HG02885 (cell line): ENCODE results near the gene NUAK2.
A peak's percentile ranks its signal among the peaks of the same experiment; 100 is the strongest.
"Not testable (repeated sequence)": the region's sequence is repeated elsewhere in the genome, so short reads cannot be mapped to it uniquely, and the experiment has no call there.

Experiments used
- ATAC-seq: cut with Tn5 transposase; IDR thresholded peaks from one replicate; pipeline ENCODE4 v1.9.1; 2021; ENCODE audit warnings: mild to moderate bottlenecking; ENCODE audit not compliant: unreplicated experiment, poor library complexity

NUAK2 gene

DNA sequence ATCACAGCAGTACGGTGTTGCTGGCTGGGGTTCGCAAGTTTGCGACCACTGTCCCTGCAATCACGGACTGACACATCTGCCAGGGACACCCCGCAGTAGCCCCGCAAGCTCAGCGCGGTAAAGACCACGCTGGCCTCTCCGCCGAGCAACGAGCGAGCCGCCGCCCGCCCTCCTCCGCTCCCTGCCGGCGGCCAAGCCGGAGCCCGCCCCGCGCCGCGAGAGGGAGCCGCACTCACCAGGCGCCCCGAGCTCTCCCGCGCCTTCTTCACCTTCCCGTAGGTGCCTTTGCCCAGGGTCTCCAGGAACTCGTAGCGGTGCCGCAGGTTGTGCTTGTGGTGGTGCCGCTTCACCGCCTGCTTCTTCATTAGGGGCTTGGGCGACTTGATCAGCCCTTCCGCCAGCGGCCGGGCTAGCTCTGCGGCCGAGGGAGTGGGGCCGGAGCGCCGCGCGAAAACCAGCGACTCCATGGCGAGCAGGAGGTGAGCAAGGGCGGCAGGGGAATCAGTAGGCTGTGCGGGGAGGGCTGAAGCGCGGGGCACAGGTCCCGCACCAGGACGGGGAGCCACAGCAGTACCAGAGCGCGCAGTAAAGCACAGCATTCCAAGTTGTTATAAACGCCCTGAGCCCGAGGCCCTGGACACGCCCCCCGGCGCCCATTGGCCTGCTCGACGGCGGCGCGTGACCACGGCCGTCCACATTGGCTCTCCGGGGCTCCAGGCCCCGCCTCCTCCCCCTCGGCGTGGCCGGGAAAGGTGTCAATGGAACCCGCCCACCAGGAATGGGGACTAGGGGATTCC lies at the start of gene NUAK2:
TSS of gene NUAK2 (minus strand) at position 584 of the 797 bp plus-strand sequence. CDS start at position 467, 117 bp downstream.
- peak; percentile 66 for ATAC-seq

DNA sequence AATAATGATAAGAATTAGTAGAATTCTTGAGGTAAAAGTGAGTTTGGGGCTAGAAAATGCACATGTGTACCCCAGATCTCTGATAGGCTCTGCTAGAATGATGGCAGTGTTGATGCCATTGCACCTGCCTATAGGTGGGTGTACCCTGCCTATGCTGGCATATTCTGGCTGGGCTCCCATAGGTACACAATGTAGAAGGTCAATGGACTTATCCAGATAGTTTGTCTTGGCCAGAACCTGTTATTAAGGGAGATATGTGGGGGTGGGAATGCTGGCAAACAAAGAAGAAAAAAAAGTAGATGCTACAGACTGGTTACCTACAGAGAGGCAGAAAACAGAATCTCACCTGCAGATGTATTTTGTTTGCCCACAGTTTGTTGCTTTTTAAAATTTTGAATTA lies 49.2 kb upstream of the NUAK2 start:
- no peak for ATAC-seq

DNA sequence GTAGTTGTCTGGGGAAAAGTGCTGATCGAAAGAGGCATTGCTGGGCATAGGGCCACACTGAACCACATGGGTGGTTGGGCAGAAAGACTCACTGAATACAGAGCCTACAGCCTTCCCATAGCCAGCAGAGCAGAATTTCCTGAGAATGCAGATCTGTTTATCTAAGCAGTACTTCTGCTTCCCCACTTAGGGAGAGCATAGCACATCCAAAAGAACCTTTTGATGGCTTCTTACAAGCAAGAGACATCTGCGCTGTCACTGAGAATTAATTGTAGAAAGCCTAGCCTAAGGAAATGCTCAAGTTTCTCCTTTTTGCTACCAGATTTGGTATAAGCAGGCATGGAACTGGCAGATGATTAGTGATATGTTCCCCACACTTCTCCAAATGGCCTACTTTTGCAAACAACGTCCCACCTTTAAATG lies 48.2 kb upstream of the NUAK2 start:
- ATAC-seq, result no peak

DNA sequence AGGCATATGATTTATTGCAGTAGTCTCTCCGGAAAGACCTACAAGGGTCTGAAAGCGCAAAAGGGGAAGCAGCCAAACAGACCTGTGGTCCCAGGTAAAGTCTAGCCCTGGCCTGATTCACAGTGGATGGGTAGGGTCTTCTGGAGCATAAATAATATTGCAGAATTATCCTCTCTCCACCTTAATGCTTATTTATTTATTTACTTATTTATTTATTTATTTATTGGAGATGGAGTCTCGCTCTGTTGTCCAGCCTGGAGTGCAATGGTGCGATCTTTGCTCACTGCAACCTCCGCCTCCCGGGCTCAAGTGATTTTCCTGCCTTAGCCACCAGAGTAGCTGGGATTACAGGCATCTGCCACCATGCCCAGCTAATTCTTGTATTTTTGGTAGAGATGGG lies 46.9 kb upstream of the NUAK2 start:
- ATAC-seq, result no peak

DNA sequence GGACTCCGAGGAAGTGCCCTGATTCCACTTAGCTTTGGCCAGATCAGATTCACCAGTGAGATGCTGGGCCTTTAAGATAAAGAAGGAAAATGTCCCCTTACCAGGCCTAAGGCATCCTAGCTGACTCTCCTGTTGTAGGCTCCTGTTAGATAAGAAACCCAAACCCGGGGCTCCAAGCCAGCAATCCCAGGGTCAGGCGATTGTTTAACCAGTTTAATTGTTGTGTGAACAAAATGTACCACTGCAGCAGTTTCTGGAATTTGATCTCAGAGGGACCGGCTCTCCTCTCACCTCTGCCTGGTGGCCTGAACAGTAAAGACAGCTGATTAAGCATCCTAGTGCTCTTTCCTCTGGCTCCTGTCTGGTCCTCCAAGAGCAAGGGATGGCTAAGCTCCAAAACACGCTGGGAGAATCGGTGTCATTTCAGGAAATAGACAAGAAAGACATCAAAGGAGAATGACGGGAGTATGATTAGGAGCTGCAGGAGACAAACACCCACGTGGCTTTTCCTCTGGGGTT lies 44.5 kb upstream of the NUAK2 start:
- no peak for ATAC-seq

DNA sequence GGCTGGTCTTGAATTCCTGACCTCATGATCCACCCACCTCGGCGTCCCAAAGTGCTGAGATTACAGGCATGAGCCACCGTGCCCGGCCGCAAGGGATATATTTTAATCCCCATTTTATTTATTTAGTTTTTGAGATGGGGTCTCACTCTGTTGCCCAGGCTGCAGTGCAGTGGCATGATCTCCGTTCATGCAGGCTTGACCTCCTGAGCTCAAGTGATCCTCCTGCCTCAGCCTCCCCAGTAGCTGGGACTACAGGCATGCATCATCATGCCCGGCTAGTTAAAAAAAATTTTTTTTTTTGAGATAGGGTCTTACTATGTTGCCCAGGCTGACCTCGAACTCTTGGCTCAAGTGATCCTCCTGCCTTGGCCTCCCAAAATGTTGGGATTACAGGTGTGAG lies 43.5 kb upstream of the NUAK2 start:
- ATAC-seq, result not testable (repeated sequence)

DNA sequence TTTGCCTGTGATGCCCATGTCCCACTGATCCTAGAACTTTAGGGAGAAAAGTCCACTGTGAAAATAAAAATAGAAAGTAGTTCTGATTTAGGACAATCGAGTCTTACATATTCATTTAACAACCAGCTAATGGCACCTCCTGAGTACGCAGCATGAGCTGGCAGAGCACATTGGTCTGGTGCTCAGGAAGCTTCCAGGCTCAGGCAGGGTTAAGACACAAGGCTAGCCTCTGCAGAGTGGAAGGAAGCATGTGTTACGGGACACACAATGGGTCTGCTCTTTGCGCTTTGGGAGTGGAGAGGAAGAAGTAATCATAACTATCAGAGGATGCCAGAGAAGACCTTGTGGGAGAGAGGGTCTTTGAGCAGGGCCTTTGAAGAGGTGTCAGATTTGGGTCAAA lies 39.3 kb upstream of the NUAK2 start:
- no peak for ATAC-seq

DNA sequence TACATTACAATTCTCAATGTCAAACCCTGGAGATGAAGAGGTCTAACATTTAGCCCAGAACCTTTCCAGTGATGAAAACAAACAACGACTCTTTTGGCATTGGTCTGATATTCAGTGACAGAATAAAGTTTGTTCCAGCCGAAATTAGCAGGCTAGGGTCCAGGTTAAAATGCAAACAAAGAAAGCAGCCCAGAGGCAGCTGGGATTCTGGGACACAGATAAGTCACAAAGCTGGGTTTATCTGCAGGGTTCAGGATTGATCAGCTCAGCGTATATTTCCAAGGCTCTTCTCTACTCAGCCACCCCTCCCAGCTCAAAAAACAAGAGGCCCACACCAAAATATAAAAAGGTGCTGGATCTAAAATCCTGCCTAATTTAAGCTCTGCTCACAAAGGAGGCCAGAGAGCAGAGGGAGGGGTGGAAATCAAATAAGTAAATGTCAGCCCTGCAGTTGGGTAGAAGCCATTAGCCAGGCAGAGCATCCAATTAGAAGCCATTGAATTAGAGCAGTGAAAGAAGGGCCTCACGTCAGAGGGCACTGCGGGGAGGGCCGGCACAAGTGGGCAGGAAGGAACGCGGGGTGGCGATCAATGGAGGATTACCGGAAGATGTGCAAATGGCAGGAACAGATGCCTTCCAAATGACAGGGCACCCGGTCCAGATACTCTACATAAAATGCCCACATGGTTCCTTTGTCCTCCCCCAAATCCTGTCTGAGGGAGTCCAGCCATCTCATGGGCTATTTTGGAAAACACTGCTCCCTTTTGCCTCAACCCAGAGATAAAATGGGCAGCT lies 38.4 kb upstream of the NUAK2 start:
- ATAC-seq, result no peak

DNA sequence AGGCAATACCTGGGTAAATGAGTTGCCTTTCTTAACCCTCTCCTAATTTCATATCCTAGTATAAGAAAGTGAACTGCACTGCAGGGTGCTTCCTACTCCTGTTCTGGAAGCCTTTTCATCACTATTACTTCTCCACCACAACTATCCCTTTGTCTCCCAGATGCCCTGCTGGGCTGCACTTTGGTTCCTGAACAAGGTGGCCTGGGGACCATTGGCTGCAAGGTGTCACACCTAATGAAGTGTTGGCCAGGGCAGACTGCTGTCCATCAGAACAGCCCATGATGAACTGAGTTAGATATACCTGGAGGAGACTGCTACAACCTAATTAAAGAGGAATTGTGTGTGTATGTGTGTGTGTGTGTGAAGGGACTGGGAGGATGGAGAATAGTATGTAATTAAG lies 37.0 kb upstream of the NUAK2 start:
- ATAC-seq, result no peak

DNA sequence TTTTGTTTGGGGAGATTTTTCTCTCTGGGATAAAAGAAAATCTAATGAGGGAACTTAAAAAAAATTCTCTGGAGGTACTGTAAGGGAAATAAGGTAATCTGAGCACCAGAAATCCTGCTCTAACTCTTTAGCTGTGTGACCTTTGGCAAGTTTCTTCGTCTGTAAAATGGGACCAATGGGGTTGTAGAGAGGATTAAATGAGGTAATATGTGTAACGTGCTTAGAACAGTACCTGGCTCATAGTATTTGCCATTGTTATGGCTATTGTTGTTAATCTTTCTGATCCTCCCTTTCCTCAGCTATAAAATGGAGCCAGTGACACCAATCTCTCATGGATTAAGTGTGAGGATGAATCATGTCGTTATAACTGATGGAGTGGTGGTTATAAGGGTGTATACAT lies 36.0 kb upstream of the NUAK2 start:
- no peak for ATAC-seq

DNA sequence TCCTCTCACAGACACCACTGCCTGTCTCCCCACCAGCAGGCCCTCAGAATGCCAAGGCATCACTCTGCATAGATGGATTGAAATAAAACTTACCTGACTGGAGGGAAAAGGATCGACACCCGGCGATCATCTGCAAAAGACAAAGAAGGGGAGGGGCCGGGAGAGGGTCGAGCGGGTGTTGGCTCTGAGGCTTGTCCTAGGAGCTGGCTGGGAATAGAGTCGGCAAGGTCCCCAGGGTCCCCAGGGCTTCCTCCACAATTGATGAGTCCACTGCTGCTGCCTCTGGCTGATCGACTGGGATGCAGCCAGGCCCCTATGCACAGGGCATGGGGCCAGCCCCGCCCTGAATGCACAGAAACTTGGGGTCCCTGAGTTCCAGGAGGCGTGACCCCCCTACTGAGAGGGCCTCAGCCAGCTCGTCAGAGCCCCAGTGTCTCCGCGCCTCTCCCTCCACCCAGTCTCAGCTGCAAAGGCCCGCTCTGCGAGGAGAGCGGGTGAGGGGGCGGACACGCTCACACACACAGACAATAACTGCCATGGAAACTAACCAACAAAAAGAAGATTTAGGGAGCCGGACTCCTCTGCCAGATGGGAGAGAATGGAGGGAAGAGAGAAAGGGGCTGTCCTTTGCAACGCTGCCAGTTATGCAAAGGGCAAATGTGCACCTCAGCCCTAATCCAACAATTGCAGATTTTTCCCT lies 35.0 kb upstream of the NUAK2 start, which contains the start of gene KLHDC8A:
TSS of gene KLHDC8A (minus strand) at position 483 of the 700 bp plus-strand sequence. CDS start 13,318 bp downstream, outside the sequence.
- ATAC-seq, result no peak

DNA sequence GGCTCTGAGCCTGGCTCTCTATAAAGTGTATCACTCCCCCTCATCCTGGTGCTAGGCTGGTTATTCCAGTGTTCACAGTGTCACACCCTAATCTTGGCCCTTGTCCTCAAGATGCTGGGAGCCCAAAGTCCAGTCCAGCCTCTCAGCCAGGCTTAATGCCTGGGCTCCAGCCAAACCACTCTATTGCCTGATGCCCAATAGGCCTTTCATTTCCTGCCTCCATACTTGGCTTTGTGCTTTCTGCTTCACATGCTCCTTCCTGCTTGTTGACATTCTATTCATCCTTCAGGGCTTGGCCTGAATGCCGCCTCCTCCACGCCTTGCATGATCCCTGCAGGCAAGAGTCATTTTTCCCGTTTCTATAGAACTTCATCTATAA lies 33.5 kb upstream of the NUAK2 start:
- no peak for ATAC-seq

DNA sequence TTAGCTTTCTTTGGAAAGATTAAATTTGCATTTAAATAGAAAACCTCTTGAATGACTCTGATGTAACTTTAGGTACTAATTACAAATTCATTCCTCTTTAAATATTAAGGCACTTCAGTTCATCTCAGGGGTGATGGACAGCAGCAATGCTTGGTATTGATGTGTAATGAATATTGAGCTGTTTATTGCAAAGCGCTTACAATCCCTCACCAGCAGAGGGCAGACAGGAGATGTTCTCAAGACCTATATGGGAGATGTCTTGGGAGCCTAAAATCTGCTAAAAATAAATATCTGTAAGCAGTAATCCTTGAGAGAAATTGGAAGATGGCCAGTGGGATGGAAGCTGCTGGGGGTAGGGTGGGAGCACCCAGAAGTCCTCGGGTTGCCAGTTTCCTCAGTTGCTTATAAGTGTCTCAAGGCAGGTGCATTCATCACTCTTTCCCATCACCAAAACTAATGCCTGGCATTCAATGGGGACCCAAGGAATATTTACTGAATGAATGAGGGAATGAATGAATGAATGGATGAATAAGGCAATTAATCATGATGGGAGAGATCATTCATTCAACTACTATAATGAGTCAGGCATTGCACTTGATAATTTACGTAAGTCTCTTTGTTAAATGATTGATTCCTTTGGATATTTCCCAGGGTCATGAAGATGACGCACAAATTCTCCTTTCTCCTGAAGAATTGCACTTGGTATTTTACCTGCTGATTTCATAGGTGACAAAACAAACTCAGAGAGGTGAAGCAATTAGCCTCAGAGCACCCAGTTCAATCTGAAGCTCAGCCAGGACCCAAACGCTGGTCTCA lies 32.9 kb upstream of the NUAK2 start:
- ATAC-seq, result no peak

DNA sequence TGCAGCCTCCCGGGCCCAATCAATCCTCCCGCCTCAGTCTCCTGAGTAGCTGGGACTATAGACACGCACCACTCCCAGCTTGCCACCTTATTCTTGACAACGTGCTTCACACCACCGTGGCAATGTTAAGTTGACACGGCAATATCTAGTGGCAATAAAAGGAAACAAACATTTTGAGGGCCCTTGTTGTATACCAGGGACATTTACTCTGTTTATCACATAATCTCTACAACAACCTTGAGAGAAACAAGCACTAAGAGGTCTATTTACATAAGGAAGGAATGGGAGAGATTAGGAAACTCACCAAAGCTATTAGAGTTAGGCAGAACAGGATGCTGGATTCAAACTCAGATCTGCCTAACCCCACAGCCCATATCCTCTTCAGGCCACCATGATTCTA lies 32.1 kb upstream of the NUAK2 start:
- ATAC-seq, result no peak

DNA sequence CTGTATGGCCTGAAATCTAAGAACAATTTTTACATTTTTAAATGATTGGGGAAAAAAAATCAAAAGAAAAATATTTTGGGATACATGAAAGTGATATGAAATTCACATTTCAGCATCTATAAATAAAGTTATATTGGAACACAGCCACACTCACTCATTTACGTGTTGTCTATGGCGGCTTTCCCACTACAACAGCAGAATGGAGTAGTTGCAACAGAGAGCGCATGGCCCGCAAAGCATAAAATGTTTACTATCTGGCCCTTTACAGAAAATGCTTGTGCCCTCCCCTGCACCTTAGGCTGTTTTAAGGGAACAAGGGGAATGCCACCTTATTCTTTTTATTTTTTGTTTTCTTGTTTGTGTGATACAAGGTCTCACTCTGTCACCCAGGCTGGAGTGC lies 31.6 kb upstream of the NUAK2 start:
- no peak for ATAC-seq

DNA sequence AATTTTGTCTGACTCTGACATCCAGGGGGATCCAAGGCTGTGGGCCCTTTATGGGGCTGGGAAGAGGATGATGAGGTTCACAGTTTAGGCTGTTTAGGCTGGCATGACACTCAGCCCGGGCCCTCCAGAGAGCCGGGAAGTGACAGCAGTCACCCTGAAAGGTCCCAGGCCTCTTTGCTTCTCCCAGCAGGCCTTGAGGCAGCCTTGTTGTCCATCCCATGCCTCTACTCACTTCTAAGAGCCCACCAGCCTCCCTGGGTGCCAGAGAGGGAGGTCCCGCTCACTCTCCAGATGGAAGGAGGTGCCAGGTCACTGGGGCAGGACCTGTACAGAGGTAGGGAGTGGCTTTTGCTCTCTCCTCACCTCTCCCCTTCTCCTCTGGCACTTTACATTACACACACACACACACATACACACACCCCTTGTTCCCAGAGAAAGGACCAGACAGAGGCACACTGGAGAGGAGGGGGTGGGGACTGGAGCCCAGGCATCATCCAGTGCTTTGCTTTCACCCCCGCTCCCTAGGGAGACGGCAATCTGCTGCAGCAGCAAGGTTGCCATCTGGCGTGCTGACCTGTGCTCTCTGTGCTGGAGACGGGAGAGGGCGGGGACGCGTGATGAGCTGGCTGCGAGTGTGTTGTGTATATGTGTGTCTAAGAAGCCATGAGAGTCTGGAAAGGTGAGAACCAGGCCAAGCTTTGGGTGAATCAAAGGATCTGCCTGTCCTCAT lies 30.6 kb upstream of the NUAK2 start:
- no peak for ATAC-seq

DNA sequence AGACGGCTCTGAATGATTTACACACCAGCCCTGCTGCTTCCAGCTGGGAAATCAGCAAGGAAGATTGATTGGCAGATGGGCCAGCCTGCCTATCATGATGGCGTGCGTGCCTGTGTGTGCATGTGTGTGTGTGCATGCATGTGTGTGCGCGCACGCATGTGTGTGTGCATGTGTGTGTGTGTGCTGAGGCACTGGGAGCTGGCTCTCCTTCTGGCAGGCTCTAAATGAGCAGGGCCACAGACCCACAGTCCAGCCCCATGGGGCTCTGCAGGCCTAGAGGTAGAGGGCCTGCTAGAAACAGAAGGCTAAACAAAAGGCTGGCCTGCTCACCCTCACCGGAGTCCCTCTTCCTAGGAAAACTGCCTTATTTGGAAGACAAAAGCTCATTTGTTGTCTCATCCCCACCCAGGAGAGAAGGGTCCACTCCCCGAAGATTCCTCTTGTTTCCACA lies 29.2 kb upstream of the NUAK2 start:
- no peak for ATAC-seq

DNA sequence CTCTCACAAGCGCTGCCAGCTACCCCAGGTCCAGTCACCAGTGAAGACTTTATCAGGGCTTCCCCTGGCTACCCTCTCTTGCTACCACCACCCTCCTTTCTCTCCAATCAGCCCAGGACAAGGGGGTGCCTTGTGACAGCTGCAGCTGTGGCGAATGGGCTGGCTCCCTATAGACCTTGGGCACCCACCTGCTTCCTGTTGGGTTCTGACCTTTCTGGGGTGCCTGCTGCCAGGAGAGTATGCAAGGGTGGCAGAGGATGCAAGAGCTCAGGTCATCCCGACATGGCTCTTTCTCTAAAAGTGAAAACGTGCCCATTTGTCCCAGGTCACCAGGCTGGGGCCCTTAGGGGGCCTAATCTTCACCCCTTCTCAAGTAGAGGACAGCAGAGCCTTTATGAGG lies 28.6 kb upstream of the NUAK2 start:
- ATAC-seq, result no peak
